ENCODE data around the gene DNAJC5G.

DNAJC5G gene

GRCh38 chr2:27306136-27306535 is 30.9 kb downstream of the DNAJC5G start:
- Histone ChIP-seq H3K9me3 (ENCODE audit: low read length) (no peaks in the 10 kb centered on the region), H3K27ac (ENCODE audit: low read depth, low read length) (no peak overlapping the region), H3K27me3 (ENCODE audit: control insufficient read depth in 1 of 2, insufficient read depth in 2 of 2, low read length in 2 of 2) (peaks cover 20 to 35% of the 10 kb centered on the region in 2 donors), H3K36me3 (ENCODE audit: insufficient read depth, low read length) (peaks cover 5% of the 10 kb centered on the region), H3K4me3 (ENCODE audit: low read depth in 1 of 2, low read length in 2 of 2) (no peak overlapping the region), H3K9ac (ENCODE audit: low read length) (no peak overlapping the region), H3K4me1 (ENCODE audit: insufficient read depth, low read length) (peaks cover 8% of the 10 kb centered on the region)

- Histone ChIP-seq H3K4me1 (ENCODE audit: insufficient read depth, low read length) (peaks cover 8% of the 10 kb centered on the region), H3K27ac (ENCODE audit: low read depth, low read length) (no peak overlapping the region), H3K4me3 (ENCODE audit: low read depth in 1 of 2, low read length in 2 of 2) (no peak overlapping the region), H3K36me3 (ENCODE audit: insufficient read depth, low read length) (peaks cover 11% of the 10 kb centered on the region), H3K9ac (ENCODE audit: low read length) (no peak overlapping the region), H3K9me3 (ENCODE audit: low read length) (no peaks in the 10 kb centered on the region), H3K27me3 (ENCODE audit: control insufficient read depth in 1 of 2, insufficient read depth in 2 of 2, low read length in 2 of 2) (peaks cover 20 to 35% of the 10 kb centered on the region in 2 donors)
Measured at GRCh38 chr2:27306573-27307286, 31.5 kb downstream of the DNAJC5G start.

- H3K9ac ChIP-seq (ENCODE audit: low read length) = no peak overlapping the region
- no peak overlapping the region for H3K27ac ChIP-seq (ENCODE audit: low read depth, low read length)
- no peaks in the 10 kb centered on the region for H3K9me3 ChIP-seq (ENCODE audit: low read length)
- H3K36me3 ChIP-seq (ENCODE audit: insufficient read depth, low read length) = peaks cover 11% of the 10 kb centered on the region
- no peak overlapping the region for H3K4me3 ChIP-seq (ENCODE audit: low read depth in 1 of 2, low read length in 2 of 2)
- peaks cover 20 to 35% of the 10 kb centered on the region in 2 donors for H3K27me3 ChIP-seq (ENCODE audit: control insufficient read depth in 1 of 2, insufficient read depth in 2 of 2, low read length in 2 of 2)
- H3K4me1 ChIP-seq (ENCODE audit: insufficient read depth, low read length) = peaks cover 8% of the 10 kb centered on the region
Measured at GRCh38 chr2:27307287-27307544, 32.0 kb downstream of the DNAJC5G start.

- Histone ChIP-seq H3K4me1 (ENCODE audit: insufficient read depth, low read length) (peaks cover 8% of the 10 kb centered on the region), H3K27me3 (ENCODE audit: control insufficient read depth in 1 of 2, insufficient read depth in 2 of 2, low read length in 2 of 2) (peaks cover 20 to 35% of the 10 kb centered on the region in 2 donors), H3K27ac (ENCODE audit: low read depth, low read length) (no peak overlapping the region), H3K36me3 (ENCODE audit: insufficient read depth, low read length) (peaks cover 17% of the 10 kb centered on the region), H3K9me3 (ENCODE audit: low read length) (no peaks in the 10 kb centered on the region), H3K4me3 (ENCODE audit: low read depth in 1 of 2, low read length in 2 of 2) (no peak overlapping the region), H3K9ac (ENCODE audit: low read length) (no peak overlapping the region)
Measured at GRCh38 chr2:27307545-27308358, 32.5 kb downstream of the DNAJC5G start.

GRCh38 chr2:27308359-27308881 is 33.2 kb downstream of the DNAJC5G start, which contains the start of gene UCN:
UCN (minus strand) TSS chr2:27308445; CDS start chr2:27307895, 550 bp downstream.
- Histone ChIP-seq H3K27ac (ENCODE audit: low read depth, low read length) (no peak within 1 kb of the TSS), H3K4me3 (ENCODE audit: low read depth in 1 of 2, low read length in 2 of 2) (no peak within 1 kb of the TSS), H3K4me1 (ENCODE audit: insufficient read depth, low read length) (peaks cover 8% of the 10 kb centered on the region), H3K9me3 (ENCODE audit: low read length) (no peaks in the 10 kb centered on the region), H3K27me3 (ENCODE audit: control insufficient read depth in 1 of 2, insufficient read depth in 2 of 2, low read length in 2 of 2) (peaks cover 20 to 35% of the 10 kb centered on the region in 2 donors), H3K36me3 (ENCODE audit: insufficient read depth, low read length) (peaks cover 17% of the 10 kb centered on the region), H3K9ac (ENCODE audit: low read length) (no peak within 1 kb of the TSS)

GRCh38 chr2:27309651-27310050 is 34.4 kb downstream of the DNAJC5G start:
- Histone ChIP-seq H3K4me1 (ENCODE audit: insufficient read depth, low read length) (peaks cover 8% of the 10 kb centered on the region), H3K27me3 (ENCODE audit: control insufficient read depth in 1 of 2, insufficient read depth in 2 of 2, low read length in 2 of 2) (peaks cover 20 to 35% of the 10 kb centered on the region in 2 donors), H3K4me3 (ENCODE audit: low read depth in 1 of 2, low read length in 2 of 2) (no peak overlapping the region), H3K9ac (ENCODE audit: low read length) (no peak overlapping the region), H3K36me3 (ENCODE audit: insufficient read depth, low read length) (peaks cover 17% of the 10 kb centered on the region), H3K27ac (ENCODE audit: low read depth, low read length) (no peak overlapping the region), H3K9me3 (ENCODE audit: low read length) (no peaks in the 10 kb centered on the region)

- H3K4me1 ChIP-seq (ENCODE audit: insufficient read depth, low read length) = peaks cover 5% of the 10 kb centered on the region
- peaks cover 6 to 16% of the 10 kb centered on the region in 2 donors for H3K27me3 ChIP-seq (ENCODE audit: control insufficient read depth in 1 of 2, insufficient read depth in 2 of 2, low read length in 2 of 2)
- H3K27ac ChIP-seq (ENCODE audit: low read depth, low read length) = no peak overlapping the region
Measured at GRCh38 chr2:27312152-27312551, 36.9 kb downstream of the DNAJC5G start.

GRCh38 chr2:27313882-27314645 is 38.8 kb downstream of the DNAJC5G start:
- Histone ChIP-seq H3K36me3 (ENCODE audit: insufficient read depth, low read length) (peaks cover 28% of the 10 kb centered on the region), H3K9ac (ENCODE audit: low read length) (no peak overlapping the region), H3K4me3 (ENCODE audit: low read depth in 1 of 2, low read length in 2 of 2) (no peak overlapping the region)

More at GRCh38 chr2:27312152-27312551, 36.9 kb downstream of the DNAJC5G start:
- no peak overlapping the region for H3K9ac ChIP-seq (ENCODE audit: low read length)
- no peaks in the 10 kb centered on the region for H3K9me3 ChIP-seq (ENCODE audit: low read length)
- peaks cover 28% of the 10 kb centered on the region for H3K36me3 ChIP-seq (ENCODE audit: insufficient read depth, low read length)
- H3K4me3 ChIP-seq (ENCODE audit: low read depth in 1 of 2, low read length in 2 of 2) = no peak overlapping the region

GRCh38 chr2:27314709-27315108 is 39.5 kb downstream of the DNAJC5G start:
- no peak overlapping the region for H3K27ac ChIP-seq (ENCODE audit: low read depth, low read length)
- H3K4me3 ChIP-seq (ENCODE audit: low read depth in 1 of 2, low read length in 2 of 2) = no peak overlapping the region
- no peaks in the 10 kb centered on the region for H3K4me1 ChIP-seq (ENCODE audit: insufficient read depth, low read length)
- H3K27me3 ChIP-seq (ENCODE audit: control insufficient read depth in 1 of 2, insufficient read depth in 2 of 2, low read length in 2 of 2) = no peaks in the 10 kb centered on the region
- H3K36me3 ChIP-seq (ENCODE audit: insufficient read depth, low read length) = peaks cover 24% of the 10 kb centered on the region
- no peaks in the 10 kb centered on the region for H3K9me3 ChIP-seq (ENCODE audit: low read length)
- no peak overlapping the region for H3K9ac ChIP-seq (ENCODE audit: low read length)

More at GRCh38 chr2:27313882-27314645, 38.8 kb downstream of the DNAJC5G start:
- Histone ChIP-seq H3K27ac (ENCODE audit: low read depth, low read length) (no peak overlapping the region), H3K4me1 (ENCODE audit: insufficient read depth, low read length) (no peaks in the 10 kb centered on the region), H3K27me3 (ENCODE audit: control insufficient read depth in 1 of 2, insufficient read depth in 2 of 2, low read length in 2 of 2) (no peaks in the 10 kb centered on the region), H3K9me3 (ENCODE audit: low read length) (no peaks in the 10 kb centered on the region)

GRCh38 chr2:27315122-27315521 is 39.9 kb downstream of the DNAJC5G start:
- H3K9ac ChIP-seq (ENCODE audit: low read length) = no peak overlapping the region
- H3K27me3 ChIP-seq (ENCODE audit: control insufficient read depth in 1 of 2, insufficient read depth in 2 of 2, low read length in 2 of 2) = no peaks in the 10 kb centered on the region
- no peaks in the 10 kb centered on the region for H3K9me3 ChIP-seq (ENCODE audit: low read length)
- peaks cover 23% of the 10 kb centered on the region for H3K36me3 ChIP-seq (ENCODE audit: insufficient read depth, low read length)
- H3K4me3 ChIP-seq (ENCODE audit: low read depth in 1 of 2, low read length in 2 of 2) = no peak overlapping the region
- no peak overlapping the region for H3K27ac ChIP-seq (ENCODE audit: low read depth, low read length)
- no peaks in the 10 kb centered on the region for H3K4me1 ChIP-seq (ENCODE audit: insufficient read depth, low read length)

Measured in muscle layer of colon (tissue), 2 donors.